C4-2B (cell line): ENCODE data around the gene ST7.

ENCODE experiments used
- H3K27ac ChIP-seq: fragments of 450-650 bp; 2 replicates; pipeline ENCODE4 v1.5.1; 2017
- ZFX ChIP-seq: fragments of 450-650 bp; IDR thresholded peaks from 2 replicates; pipeline ENCODE4 v1.6.1; 2017
- TF ChIP-seq, protein P1 (sequence below): fragments of 450-650 bp; conservative IDR thresholded peaks from 2 replicates; pipeline ENCODE4 v1.5.1; 2017; ENCODE audit warnings: mild to moderate bottlenecking

ST7 gene

DNA sequence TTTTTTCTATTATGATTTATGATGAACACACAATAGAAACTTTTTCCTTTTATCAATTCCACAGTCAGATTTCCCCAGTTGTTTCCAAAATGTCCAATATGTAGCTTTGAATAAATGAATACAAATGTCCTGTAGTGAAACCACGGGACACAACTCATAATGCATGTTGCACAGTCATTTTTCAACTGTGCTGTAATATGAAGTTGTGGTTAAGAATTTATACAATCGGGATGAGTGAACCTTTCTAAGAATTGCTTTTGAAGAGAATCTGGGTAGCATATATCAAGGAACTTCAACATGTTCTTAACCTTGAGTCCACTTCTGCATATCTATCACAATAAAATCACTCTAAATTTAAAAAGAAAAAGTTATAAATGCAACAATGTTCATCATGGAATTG is 14.6 kb upstream of the ST7 start:
- TF ChIP-seq, protein P1, sequence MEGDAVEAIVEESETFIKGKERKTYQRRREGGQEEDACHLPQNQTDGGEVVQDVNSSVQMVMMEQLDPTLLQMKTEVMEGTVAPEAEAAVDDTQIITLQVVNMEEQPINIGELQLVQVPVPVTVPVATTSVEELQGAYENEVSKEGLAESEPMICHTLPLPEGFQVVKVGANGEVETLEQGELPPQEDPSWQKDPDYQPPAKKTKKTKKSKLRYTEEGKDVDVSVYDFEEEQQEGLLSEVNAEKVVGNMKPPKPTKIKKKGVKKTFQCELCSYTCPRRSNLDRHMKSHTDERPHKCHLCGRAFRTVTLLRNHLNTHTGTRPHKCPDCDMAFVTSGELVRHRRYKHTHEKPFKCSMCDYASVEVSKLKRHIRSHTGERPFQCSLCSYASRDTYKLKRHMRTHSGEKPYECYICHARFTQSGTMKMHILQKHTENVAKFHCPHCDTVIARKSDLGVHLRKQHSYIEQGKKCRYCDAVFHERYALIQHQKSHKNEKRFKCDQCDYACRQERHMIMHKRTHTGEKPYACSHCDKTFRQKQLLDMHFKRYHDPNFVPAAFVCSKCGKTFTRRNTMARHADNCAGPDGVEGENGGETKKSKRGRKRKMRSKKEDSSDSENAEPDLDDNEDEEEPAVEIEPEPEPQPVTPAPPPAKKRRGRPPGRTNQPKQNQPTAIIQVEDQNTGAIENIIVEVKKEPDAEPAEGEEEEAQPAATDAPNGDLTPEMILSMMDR: no peak
- no peak for TF ChIP-seq ZFX
- H3K27ac ChIP-seq: no peak overlapping the region

- TF ChIP-seq ZFX: no peak
- TF ChIP-seq, protein P1: no peak
Measured at GRCh38 chr7:116940689-116941370, 12.5 kb upstream of the ST7 start.

DNA sequence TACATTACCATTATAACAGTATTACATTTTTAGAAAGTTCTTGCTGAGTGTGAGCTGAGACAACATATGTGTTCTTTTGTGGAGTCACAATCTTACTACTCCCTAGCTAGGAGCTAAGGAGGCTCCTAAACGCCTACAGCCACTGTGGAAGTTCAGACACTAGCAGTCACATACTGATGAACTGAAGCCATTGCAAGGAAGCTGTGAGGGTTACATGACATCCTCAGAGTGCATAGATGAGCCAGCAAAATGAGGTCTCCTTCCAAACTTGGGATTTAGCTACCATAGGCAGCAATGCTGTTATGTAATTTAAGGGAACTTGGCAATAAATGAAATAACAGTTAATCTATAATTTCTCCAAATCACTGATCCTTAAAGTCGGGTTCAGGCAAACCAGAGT is 10.8 kb upstream of the ST7 start:
- H3K27ac ChIP-seq: no peak overlapping the region
- TF ChIP-seq, protein P1: no peak
- no peak for TF ChIP-seq ZFX

More at GRCh38 chr7:116940689-116941370, 12.5 kb upstream of the ST7 start:
- no peak overlapping the region for H3K27ac ChIP-seq

GRCh38 chr7:116948934-116949333 is 4.4 kb upstream of the ST7 start:
- TF ChIP-seq, protein P1: no peak
- TF ChIP-seq ZFX: no peak

DNA sequence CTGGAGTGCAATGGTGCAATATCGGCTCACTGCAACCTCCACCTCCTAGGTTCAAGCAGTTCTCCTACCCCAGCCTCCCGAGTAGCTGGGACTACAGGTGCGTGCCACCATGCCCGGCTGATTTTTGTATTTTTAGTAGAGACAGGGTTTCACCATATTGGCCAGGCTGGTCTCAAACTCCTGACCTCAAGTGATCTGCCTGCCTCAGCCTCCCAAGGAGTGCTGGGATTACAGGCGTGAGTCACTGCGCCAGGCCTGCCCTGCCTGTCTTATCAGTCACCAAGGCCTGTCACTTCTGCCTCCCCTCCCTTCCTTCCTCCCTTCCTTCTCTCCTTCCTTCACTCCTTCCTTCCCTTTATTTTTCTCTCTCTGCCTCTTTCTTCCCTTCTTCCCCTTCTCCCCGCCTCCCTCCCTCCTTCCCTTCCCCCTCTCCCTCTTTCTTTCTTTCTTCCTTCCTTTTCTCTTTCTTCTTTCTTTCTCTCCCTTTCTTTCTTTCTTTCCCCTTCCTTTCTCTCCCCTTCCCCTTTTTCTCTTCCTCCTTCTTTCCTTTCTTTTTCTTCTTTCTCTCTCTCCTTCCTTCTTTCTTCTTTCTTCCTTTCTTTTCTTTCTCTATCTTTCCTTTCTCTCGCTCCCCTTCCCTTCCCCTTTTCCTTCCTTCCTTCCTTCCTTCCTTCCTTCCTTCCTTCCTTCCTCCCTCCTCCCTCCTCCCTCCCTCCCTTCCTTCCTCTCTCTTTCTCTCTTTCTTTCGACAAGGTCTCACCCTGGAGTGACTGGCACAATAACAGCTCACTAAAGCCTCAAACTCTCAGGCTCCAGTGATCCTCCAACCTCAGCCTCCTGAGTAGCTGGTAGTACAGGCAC is 3.1 kb upstream of the ST7 start:
- no peak overlapping the region for H3K27ac ChIP-seq
- TF ChIP-seq ZFX: no peak
- TF ChIP-seq, protein P1: no peak

More at GRCh38 chr7:116948934-116949333, 4.4 kb upstream of the ST7 start:
- H3K27ac ChIP-seq: no peak overlapping the region

DNA sequence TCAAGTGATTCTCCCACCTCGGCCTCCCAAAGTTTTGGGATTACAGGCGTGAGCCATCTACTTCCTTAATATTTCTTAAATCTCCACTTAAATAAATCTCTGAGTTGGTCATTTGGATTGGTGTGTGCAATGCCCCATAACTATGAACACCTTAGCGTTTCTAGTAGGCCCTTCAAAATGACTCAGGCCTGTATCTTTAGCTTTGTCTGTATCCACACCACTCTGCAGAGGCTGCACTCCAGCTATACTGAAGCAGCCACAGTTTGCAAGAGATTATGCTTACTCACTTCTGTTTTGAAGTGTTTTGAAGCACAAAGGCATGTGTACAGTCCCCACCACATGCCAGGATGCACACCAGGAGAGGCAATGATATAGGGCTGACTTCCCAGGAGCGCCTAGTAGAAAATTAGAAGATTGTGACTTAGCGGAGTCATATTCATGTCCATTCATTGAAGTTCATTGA is 2.4 kb upstream of the ST7 start:
- H3K27ac ChIP-seq: no peak overlapping the region
- TF ChIP-seq, protein P1: no peak
- TF ChIP-seq ZFX: no peak
